ENCODE results near the gene APP.

Gene APP

DNA sequence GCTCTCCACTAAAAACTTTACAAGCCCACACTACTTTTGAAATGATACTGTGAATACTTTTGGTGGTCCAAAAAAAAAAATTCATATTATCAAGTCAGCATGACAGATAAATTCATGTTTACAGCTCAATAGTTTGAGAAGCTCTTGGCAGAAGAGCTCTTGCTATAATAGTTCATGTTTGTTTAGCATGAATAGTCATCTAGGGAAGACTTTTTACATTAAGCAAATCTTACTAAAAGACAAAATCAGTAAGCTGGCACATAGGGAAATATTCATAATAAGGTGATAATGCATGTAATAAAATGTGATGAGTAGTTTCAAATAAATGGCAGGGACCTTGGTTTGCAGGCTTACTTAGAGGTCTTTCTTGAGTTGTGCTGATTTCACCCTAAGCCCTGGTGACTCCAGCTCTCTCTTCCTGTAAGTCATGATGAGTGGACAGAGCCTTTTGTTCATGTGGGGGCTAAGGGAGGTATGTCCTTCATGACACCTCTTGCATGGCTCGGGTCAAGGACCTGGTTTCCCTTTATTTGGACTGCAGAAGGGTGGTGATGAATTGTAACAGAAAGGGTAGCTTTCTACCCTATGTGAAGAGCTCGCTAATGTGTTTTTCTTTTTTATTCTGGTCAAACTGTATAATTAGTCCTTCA, 269.1 kb downstream of the APP start:
- Mint-ChIP-seq H3K27me3 (ENCODE audit: low read depth) (no peaks in the 10 kb centered on the region), H3K4me1 (ENCODE audit: low read depth) (peaks cover 6% of the 10 kb centered on the region), H3K27ac (no peak overlapping the region), H3K9me3 (no peaks in the 10 kb centered on the region), H3K36me3 (ENCODE audit: low read depth) (no peaks in the 10 kb centered on the region), H3K4me3 (no peak overlapping the region)

DNA sequence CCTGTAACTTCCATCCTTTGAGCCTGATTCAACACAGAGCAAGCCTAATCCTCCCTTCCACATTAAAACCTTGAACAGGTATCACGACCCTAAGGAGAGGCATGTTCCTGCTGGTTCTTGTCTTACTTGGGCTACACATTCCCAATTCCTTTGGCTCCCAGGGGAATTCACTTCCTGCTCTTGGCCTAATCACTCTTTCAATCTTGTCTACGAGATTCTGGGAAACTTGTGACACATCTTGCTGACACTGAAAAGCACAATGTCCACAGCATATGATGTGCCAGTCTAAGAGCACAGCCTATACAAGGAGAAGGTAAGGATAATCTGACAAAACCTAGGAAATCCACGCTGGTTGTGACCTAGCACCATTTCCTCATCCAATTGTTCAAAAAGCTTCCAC, 271.9 kb downstream of the APP start:
- Mint-ChIP-seq H3K27ac (no peak overlapping the region), H3K36me3 (ENCODE audit: low read depth) (no peaks in the 10 kb centered on the region), H3K4me1 (ENCODE audit: low read depth) (peaks cover 9% of the 10 kb centered on the region), H3K4me3 (no peak overlapping the region), H3K27me3 (ENCODE audit: low read depth) (no peaks in the 10 kb centered on the region), H3K9me3 (no peaks in the 10 kb centered on the region)

DNA sequence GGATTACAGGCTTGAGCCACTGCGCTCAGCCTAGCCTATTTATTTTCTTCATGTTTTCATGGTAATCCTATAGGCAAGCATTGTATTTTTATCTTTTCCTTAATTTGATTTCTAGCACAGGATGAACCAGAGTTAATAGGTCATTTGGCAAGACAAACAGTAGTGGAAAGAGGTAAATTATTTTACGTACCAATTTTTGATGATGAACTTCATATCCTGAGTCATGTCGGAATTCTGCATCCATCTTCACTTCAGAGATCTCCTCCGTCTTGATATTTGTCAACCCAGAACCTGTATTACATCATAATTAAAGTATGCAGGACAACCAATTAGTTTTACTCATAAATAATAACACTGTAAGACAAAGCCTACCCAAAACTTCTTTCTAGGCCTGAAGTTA, 273.2 kb downstream of the APP start:
- Mint-ChIP-seq H3K36me3 (ENCODE audit: low read depth) (no peaks in the 10 kb centered on the region), H3K4me1 (ENCODE audit: low read depth) (peaks cover 9% of the 10 kb centered on the region), H3K27me3 (ENCODE audit: low read depth) (no peaks in the 10 kb centered on the region)

DNA sequence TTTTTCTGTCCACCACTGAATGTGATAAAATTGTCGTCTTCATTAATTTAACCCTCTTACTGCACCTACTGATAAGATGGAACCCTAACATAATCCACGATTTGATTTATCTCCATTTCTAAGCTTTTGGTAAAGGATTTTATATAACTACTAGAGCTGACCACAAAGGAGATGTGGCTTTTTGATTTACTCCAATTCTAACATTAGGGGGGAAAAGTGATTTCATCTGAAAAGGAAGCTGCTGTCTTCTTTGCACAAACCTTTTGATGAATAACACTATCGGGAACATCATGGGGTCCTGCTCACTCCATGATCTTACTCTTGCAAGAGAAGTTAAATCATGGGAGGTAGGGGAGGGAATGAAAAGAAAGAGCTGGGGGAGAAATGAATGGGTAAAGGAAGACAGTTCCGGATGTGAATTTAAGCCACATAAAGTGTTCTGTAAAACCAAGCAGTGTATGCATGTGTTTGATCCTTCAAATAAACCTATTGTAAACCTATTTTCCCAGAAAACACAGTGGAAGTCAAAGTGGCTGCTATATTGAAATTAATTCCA, 274.0 kb downstream of the APP start:
- Mint-ChIP-seq H3K36me3 (ENCODE audit: low read depth) (no peaks in the 10 kb centered on the region), H3K9me3 (no peaks in the 10 kb centered on the region), H3K27ac (no peak overlapping the region), H3K27me3 (ENCODE audit: low read depth) (no peaks in the 10 kb centered on the region), H3K4me1 (ENCODE audit: low read depth) (peaks cover 9% of the 10 kb centered on the region), H3K4me3 (no peak overlapping the region)

More for the DNA sequence above, 273.2 kb downstream of the APP start:
- Mint-ChIP-seq H3K4me3 (no peak overlapping the region), H3K9me3 (no peaks in the 10 kb centered on the region), H3K27ac (no peak overlapping the region)

DNA sequence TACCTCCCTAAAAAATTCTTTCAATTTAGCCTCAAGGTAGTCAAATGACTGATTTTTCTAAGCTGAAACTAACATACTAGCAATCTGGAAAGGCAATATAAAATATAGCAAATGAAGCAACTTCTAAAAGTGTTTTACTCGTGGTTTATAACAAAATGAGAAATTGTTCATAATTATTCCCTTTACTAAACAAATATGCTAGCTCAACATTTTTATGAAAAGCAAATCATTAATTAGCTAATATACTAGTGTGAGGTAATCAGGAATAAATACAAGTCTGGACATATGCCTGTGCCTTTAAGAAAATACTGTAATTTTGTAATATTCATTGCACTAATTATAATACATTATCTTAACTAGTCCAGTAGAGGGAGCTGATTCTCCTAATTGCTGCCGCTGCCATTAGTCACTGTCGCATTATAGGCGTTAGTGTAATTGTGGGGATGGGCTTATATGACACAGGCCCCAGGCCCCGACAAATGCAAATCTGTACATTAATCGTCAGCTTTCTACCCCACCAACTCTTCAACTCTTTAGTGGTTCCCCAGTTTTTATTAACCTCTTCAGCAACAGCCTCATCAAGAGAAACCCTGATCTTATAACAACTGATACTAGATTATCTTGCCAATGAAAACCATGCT, 274.9 kb downstream of the APP start:
- Mint-ChIP-seq H3K4me3 (no peak overlapping the region), H3K27ac (no peak overlapping the region), H3K27me3 (ENCODE audit: low read depth) (no peaks in the 10 kb centered on the region), H3K36me3 (ENCODE audit: low read depth) (peaks cover 2% of the 10 kb centered on the region), H3K9me3 (no peaks in the 10 kb centered on the region), H3K4me1 (ENCODE audit: low read depth) (peaks cover 9% of the 10 kb centered on the region)

DNA sequence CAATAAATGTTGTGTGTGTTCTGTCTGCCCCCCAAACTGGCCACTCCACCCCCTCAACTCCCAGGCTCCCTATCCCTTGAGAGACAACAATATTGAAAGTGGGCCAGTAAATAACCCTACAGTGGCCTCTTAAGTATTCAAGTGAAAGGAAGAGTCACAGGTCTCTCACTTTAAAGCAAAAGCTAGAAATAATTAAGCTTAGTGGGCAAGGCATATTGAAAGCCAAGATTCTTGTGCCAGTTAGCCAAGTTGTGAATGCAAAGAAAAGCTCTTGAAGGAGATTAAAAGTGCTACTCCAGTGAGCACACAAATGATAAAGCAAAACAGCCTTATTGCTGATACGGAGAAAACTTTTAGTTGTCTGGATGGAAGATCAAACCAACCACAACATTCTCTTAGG, 277.4 kb downstream of the APP start:
- no peak overlapping the region for H3K4me3 Mint-ChIP-seq

DNA sequence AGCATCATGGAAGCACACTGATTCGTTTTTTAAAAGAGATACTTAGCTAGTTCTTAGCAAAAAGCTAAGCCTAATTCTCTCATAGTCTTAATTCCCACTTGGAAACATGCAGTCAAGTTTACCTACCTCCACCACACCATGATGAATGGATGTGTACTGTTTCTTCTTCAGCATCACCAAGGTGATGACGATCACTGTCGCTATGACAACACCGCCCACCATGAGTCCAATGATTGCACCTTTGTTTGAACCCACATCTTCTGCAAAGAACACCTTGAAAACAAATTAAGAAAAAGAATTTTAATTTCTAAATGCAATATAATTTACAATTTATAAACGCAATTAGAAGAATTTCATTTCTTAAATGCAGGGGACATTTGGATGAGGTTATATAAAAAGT, 279.0 kb downstream of the APP start:
- H3K9me3 Mint-ChIP-seq: no peaks in the 10 kb centered on the region

More for the DNA sequence above, 277.4 kb downstream of the APP start:
- Mint-ChIP-seq H3K4me1 (ENCODE audit: low read depth) (peaks cover 9% of the 10 kb centered on the region), H3K27me3 (ENCODE audit: low read depth) (no peaks in the 10 kb centered on the region), H3K9me3 (no peaks in the 10 kb centered on the region), H3K36me3 (ENCODE audit: low read depth) (peaks cover 2% of the 10 kb centered on the region), H3K27ac (no peak overlapping the region)

DNA sequence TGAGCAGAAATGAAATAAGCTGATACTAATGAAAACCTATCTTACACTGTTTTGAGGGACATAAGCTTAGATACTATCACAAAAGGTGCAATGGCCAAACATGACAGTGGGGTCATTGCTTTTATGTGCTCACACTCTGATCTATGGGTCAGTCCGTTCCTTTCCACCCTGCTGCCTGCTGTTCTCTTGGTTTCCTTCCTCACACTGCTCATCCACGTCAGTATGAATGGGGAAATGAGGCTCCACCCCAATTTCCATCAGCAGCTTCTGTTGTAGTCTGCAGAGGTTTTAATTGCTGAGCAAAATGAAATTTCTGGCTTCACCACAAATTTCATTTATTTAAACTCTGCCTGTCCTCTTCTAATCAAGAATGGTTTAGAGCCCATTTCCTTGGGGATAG, 280.6 kb downstream of the APP start:
- Mint-ChIP-seq H3K4me1 (ENCODE audit: low read depth) (no peaks in the 10 kb centered on the region), H3K4me3 (no peak overlapping the region), H3K36me3 (ENCODE audit: low read depth) (peaks cover 2% of the 10 kb centered on the region), H3K9me3 (no peaks in the 10 kb centered on the region), H3K27ac (no peak overlapping the region), H3K27me3 (ENCODE audit: low read depth) (no peaks in the 10 kb centered on the region)

More for the DNA sequence above, 279.0 kb downstream of the APP start:
- Mint-ChIP-seq H3K36me3 (ENCODE audit: low read depth) (peaks cover 2% of the 10 kb centered on the region), H3K4me3 (no peak overlapping the region), H3K27me3 (ENCODE audit: low read depth) (no peaks in the 10 kb centered on the region), H3K27ac (no peak overlapping the region), H3K4me1 (ENCODE audit: low read depth) (peaks cover 5% of the 10 kb centered on the region)

DNA sequence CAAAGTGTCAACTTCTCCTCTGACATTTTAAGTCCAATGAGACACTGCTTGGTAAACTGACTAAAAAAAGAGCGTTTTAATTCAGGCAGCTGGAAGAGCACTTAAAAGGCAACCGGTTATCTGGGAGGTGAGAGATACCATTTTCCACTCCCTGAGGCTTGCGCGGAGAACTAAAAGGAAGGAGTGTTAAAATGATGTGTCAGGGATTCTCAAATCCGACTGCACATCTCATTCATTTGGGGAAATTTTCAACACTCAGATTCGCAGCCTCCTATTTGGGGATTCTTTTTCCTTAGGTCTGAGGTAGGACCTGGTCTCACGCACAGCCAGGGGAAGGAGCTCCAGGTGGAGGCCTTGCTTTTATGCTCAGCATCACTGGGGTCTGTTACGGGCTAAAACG, 281.9 kb downstream of the APP start:
- peaks cover 2% of the 10 kb centered on the region for H3K36me3 Mint-ChIP-seq (ENCODE audit: low read depth)
- H3K9me3 Mint-ChIP-seq: no peaks in the 10 kb centered on the region
- H3K27me3 Mint-ChIP-seq (ENCODE audit: low read depth): no peaks in the 10 kb centered on the region
- no peak overlapping the region for H3K27ac Mint-ChIP-seq
- H3K4me1 Mint-ChIP-seq (ENCODE audit: low read depth): no peaks in the 10 kb centered on the region
- H3K4me3 Mint-ChIP-seq: no peak overlapping the region

DNA sequence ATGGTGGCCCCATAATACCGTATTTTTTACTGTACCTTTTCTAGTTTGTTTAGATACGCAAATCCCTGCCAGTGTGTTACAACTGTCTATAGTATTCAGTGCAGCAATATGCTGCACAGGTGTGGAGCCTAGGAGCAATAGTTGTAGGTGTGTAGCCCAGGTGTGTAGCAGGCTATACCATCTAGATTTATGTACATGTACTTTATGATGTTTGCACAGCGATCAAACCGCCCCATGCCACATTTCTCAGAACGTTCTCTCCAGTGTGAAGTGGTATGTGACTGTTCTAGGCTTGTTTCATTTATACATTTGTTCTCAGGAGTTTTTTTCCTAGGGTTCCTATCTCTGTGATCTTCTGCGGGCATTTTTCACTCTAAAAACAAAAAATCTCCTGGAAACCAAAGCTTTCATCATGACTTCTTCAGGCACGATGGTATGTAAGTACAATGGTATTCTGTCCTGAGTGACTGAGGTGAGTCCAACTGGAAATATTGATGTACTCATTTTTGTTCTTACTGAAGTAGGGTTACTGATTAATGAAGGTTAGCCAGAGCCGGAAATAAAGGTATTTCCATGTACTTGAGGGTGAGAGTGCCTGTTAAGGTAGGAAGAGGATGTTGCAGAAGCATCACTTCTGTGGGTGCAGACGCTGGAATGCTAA, 282.8 kb downstream of the APP start:
- Mint-ChIP-seq H3K36me3 (ENCODE audit: low read depth) (peaks cover 2% of the 10 kb centered on the region), H3K4me1 (ENCODE audit: low read depth) (no peaks in the 10 kb centered on the region), H3K9me3 (no peaks in the 10 kb centered on the region), H3K27me3 (ENCODE audit: low read depth) (no peaks in the 10 kb centered on the region), H3K27ac (no peak overlapping the region), H3K4me3 (no peak overlapping the region)

DNA sequence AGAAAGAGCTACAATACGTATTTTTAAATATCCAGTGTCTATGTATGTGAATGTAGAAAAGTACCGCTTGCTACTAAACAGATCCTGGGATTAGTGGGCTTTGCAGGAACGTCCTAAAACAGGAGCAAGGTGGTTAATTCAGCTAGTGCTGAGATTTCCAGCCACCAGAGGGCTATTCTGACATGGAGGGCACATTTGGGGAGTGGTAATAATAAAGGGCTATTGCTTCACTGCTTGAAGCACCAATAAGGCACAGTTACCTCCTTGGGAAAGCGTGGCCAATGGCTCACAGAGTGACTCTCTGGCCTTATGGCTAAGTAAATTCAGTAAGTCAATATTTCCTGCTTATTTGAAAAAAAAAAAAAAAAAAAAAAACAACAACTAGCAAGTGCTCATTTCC, 283.4 kb downstream of the APP start:
- H3K4me1 Mint-ChIP-seq (ENCODE audit: low read depth): no peaks in the 10 kb centered on the region
- H3K4me3 Mint-ChIP-seq: no peak overlapping the region
- no peaks in the 10 kb centered on the region for H3K9me3 Mint-ChIP-seq
- peaks cover 2% of the 10 kb centered on the region for H3K36me3 Mint-ChIP-seq (ENCODE audit: low read depth)
- H3K27ac Mint-ChIP-seq: no peak overlapping the region
- no peaks in the 10 kb centered on the region for H3K27me3 Mint-ChIP-seq (ENCODE audit: low read depth)

DNA sequence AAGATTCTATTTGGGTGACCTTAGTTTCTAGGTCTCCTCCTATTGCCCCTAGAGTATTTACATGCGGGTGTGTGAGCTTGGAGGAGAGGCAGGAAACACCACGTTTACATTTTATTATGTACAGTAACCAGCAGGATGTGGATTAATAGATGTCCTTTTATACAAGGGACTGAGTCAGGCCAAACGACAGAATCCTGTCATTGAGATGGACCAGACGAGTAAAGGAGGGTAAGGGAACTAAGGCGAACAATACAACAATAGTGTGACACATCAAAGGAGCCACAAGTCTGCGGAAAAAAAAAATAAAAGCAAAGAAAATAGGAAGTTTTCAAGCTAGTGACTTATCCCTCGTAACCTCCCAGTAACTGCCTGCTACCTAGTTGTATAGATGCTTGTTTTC, 284.7 kb downstream of the APP start:
- Mint-ChIP-seq H3K4me3 (no peak overlapping the region), H3K27ac (no peak overlapping the region), H3K27me3 (ENCODE audit: low read depth) (no peaks in the 10 kb centered on the region), H3K9me3 (no peaks in the 10 kb centered on the region), H3K4me1 (ENCODE audit: low read depth) (no peaks in the 10 kb centered on the region), H3K36me3 (ENCODE audit: low read depth) (peaks cover under 1% of the 10 kb centered on the region)

DNA sequence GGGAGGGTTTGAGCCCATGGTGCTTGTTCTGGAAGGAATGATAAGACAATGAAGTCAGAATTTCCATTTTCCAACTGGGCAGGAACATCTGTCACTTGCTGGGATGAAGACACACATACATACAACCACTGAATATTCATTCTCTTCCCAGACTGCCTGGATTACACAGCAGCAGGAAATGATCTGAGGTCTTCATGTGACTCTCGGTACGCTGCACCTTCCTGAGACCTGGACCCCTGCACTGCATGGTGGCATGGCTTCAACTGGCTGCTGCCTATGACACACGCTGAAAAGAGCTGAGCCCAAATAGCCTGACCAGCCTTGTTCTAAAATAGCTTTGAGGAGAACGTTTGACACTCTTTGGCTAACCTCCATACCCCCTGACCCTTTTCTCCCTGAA, 285.2 kb downstream of the APP start:
- Mint-ChIP-seq H3K27ac (no peak overlapping the region), H3K27me3 (ENCODE audit: low read depth) (no peaks in the 10 kb centered on the region), H3K4me1 (ENCODE audit: low read depth) (no peaks in the 10 kb centered on the region), H3K36me3 (ENCODE audit: low read depth) (no peaks in the 10 kb centered on the region), H3K4me3 (no peak overlapping the region), H3K9me3 (no peaks in the 10 kb centered on the region)

DNA sequence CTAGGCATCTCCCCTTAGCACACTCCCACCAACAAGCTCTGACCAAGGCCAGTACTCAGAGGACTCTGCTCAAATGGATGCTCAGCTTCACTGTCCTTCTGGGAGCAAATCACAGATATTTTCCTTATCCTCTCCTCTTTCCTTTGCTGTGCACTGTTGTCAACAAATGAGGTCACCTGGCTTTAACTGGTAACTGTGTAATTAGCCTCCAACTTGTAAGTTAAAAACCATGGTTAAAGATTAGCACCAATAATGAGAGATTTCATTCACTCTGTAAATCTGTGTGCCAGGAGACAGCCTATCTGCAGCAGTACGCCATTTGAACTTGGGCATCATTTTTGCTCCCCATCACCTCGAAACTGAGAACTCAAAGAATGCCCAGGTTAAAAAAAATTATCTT, 286.3 kb downstream of the APP start:
- Mint-ChIP-seq H3K4me1 (ENCODE audit: low read depth) (no peaks in the 10 kb centered on the region), H3K27me3 (ENCODE audit: low read depth) (no peaks in the 10 kb centered on the region), H3K27ac (no peak overlapping the region), H3K9me3 (no peaks in the 10 kb centered on the region), H3K36me3 (ENCODE audit: low read depth) (no peaks in the 10 kb centered on the region), H3K4me3 (no peak overlapping the region)
